Activated CD4-positive, CD25-positive, alpha-beta regulatory T cell (primary cell): ENCODE data around the gene CTAGE8.
"Not testable (repeated sequence)": the region's sequence is repeated elsewhere in the genome, so short reads cannot be mapped to it uniquely, and the experiment has no call there.

Experiments used
- DNase-seq, 4 experiments: peaks; one replicate each; lab custom pipeline; 2025; lab: John Stamatoyannopoulos, UW

Gene CTAGE8, protein sequence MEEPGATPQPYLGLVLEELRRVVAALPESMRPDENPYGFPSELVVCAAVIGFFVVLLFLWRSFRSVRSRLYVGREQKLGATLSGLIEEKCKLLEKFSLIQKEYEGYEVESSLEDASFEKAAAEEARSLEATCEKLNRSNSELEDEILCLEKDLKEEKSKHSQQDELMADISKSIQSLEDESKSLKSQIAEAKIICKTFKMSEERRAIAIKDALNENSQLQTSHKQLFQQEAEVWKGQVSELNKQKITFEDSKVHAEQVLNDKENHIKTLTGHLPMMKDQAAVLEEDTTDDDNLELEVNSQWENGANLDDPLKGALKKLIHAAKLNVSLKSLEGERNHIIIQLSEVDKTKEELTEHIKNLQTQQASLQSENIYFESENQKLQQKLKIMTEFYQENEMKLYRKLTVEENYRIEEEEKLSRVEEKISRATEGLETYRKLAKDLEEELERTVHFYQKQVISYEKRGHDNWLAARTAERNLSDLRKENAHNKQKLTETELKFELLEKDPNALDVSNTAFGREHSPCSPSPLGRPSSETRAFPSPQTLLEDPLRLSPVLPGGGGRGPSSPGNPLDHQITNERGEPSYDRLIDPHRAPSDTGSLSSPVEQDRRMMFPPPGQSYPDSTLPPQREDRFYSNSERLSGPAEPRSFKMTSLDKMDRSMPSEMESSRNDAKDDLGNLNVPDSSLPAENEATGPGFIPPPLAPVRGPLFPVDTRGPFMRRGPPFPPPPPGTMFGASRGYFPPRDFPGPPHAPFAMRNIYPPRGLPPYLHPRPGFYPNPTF

DNA sequence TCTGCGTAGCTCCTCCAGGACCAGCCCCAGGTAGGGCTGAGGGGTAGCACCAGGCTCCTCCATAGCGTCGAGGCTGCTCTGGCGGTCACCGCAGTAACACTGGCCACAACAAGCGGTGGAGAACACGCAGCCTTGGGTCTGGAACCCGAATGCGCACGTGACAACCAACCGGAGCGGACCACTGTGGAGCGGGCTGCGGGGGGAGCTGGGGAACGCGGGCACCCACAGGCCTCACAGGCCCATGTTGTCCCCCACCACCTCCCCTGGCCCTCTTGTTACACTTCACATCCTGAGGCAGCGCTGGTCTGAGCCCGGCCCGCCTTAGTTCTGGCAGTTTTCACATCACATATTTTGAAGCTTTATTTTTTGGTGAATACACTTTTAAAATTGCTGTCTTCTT is at the start of gene CTAGE8:
TSS of gene CTAGE8 (minus strand) at position 101 of the 400 bp plus-strand sequence. CDS start at position 63, 38 bp downstream.
- not testable (repeated sequence) for DNase-seq

GRCh38 chr7:144317537-144317936 is 48.4 kb upstream of the CTAGE8 start:
- not testable (repeated sequence) for DNase-seq

GRCh38 chr7:144311872-144312469 is 42.9 kb upstream of the CTAGE8 start, which contains the start of gene OR2A1:
Gene OR2A1, plus strand, starts transcription at chr7:144312419. Its CDS starts 5,706 bp downstream, at chr7:144318125.
- DNase-seq, result not testable (repeated sequence)

DNA sequence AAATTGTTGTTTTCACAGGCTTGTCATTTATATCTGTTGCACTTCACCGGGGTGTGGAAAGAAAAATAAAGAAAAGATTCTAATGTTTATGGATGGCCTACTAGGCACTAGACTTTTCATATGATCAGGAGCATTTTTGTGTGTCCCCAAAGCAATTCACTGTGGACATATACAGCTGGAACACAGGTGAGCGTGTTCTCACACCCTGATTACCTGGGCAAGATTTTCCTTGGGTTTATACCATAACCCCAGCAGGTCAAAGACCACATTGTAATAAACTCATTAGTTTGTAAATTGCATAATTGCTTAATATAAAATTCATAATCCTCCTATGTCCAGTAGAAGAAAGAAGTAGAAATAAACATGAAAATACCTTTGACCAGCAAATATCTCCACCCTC is 42.1 kb upstream of the CTAGE8 start:
- not testable (repeated sequence) for DNase-seq

DNA sequence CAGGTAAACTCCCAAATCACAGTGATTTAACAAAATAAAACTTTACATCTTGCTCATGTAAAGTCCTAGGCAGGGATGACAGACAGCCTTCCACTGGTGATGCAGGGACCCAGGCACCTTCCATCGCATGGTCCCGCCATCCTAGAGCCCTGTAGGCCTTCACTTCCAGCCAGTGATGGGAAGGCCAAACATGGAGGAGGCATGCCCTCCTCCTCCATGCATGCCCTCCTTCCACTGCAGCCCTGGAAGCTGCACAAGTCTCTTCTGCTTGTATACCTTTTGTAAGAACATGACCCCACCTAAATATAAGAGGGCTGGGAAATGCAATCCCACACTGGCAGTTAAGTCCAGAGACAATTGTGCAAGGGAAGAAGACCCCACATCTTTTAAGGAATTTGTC is 40.6 kb upstream of the CTAGE8 start:
- DNase-seq, result not testable (repeated sequence)

- DNase-seq, result not testable (repeated sequence)
Measured at GRCh38 chr7:144305156-144305555, 36.1 kb upstream of the CTAGE8 start.

DNA sequence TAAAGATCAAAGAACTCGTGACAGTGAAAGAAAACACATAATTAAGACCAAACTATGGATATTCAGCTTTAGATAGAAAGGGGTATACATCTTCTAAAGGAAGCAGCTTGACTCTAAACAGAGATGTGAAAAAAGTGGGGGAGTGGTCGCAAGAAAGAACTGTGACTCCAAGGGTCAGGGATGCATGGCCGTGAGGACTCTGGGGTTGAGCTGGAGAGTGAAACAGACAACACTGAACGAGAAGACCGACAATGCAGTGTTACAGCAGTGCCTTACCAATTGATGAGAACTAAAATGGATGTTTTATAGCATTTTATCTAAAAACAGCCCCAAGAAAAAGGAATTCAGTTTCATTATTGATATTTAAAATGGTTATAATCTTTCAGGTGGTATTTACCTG is 34.5 kb upstream of the CTAGE8 start:
- not testable (repeated sequence) for DNase-seq

- DNase-seq, result not testable (repeated sequence)
Measured at GRCh38 chr7:144302578-144303303, 33.7 kb upstream of the CTAGE8 start.

GRCh38 chr7:144293794-144294499 is 24.9 kb upstream of the CTAGE8 start:
- DNase-seq, result not testable (repeated sequence)

DNA sequence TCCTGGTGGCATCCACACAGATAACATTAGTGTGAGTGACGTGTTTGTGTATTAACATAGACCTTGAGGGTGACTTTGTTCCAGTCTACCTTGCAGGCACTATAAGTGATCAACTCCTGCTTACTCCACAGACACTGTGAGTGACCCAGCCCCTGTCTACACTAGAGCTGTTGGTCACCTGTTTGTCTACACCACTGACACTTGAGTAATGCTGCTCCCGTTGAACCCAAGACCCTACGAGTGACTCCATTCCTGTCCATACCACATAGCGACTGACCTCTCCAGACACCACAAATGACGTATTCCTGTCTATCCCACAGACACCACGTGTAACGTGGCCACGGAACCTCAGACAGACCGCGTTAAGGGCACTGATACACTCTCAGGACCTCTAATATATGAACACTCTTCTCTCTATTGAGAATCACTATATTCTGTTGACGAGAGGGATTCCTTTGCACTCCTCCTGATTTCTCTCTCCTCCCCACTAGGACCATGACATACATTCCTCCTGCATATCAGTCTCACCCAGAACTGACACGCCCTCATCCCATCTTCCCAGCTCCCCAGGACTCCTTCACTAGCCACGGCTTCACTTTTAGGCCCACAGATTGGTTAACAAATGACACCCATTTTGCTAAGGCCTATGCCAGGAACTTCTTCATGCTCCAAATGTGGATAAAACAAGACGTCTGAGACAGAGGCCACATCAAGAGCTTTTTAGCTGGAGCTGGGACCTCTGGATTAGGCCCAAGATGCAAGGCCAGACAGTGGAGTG is 23.5 kb upstream of the CTAGE8 start:
- DNase-seq, result not testable (repeated sequence)

- DNase-seq, result not testable (repeated sequence)
Measured at GRCh38 chr7:144291607-144292006, 22.5 kb upstream of the CTAGE8 start.

DNA sequence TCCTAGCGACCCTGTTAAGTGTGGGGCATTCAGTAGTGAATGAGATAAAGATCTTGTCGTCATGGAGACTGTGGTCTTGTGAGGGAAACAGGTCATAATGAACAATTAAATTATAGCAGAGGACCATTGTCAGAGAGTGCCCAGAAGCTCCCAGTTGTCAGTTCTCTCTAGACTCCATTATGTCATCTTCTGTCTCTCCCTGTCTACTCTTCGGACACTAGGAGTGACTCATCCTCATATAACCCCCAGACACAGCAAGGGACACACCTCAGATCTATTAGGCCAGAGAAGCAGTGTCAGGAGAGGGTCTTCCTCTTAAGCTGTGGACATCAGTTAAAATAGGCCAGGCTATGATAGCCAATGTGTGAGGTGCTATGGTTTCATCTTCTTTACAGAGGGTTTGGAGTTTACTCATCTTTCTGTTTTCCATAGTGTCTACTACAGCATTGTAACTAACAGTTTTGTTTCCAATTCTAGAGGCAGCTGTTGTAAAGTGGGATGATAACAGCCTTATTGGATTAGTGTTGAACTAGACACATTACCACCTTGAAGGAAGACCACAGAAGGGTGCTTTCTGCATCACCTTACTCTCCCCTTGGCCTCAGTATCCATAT is 18.2 kb upstream of the CTAGE8 start:
- DNase-seq, result not testable (repeated sequence)

- not testable (repeated sequence) for DNase-seq
Measured at GRCh38 chr7:144283716-144284115, 14.6 kb upstream of the CTAGE8 start.

GRCh38 chr7:144282490-144282889 is 13.4 kb upstream of the CTAGE8 start:
- not testable (repeated sequence) for DNase-seq

- not testable (repeated sequence) for DNase-seq
Measured at GRCh38 chr7:144281981-144282380, 12.9 kb upstream of the CTAGE8 start.

GRCh38 chr7:144280010-144280409 is 10.9 kb upstream of the CTAGE8 start:
- not testable (repeated sequence) for DNase-seq

DNA sequence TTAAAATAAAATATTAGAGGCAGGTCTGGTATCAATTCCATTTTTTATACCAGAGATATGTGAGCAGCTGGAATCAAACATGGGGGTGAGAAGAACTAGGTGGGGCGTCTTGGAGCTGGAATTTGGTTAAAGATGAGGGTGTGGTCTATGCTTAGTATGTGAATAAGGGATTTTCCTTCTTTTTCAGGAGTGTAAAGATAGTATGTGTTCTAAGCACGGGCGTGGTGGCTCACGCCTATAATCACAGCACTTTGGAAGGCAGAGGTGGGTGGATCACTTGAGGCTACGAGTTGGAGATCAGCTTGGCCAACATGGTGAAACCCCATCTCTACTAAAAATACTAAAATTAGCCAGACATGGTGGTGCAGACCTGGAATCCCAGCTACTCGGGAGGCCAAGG is 6.2 kb upstream of the CTAGE8 start:
- DNase-seq, result not testable (repeated sequence)

- DNase-seq, result not testable (repeated sequence)
Measured at GRCh38 chr7:144264692-144265091, 4.4 kb downstream of the CTAGE8 start, which contains the start of gene OR2A7. Gene OR2A7, minus strand, starts transcription at chr7:144264792. Its CDS starts 5,164 bp downstream, at chr7:144259628.

DNA sequence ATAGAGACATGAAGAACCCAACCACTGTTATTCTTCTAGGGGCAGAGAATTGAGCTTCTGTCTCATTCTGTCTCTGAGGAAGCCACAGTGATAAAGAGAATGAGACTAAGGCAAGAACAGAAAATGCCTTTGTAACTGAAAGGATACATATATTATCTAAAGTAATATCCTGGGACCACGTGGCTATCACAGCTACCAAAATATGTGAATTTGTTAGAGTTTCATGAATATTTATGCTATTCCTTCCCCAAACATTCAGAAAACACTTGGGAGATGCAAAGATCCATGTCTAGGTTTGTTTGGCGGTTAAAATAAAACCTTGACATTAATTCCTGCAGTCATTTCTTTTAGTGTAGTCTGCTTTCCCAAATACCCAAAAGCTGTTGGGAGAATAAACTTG is 7.0 kb downstream of the CTAGE8 start:
- not testable (repeated sequence) for DNase-seq
